Liver (tissue), 9 donors: ENCODE measurements around the gene MYMK. TPM values are rescaled to one million over a fixed set of nuclear protein-coding genes. Genes with fewer than 3 reads are reported as not detected.

Experiments used
- DNase-seq: peaks from one replicate; pipeline ENCODE4 v3.0.0-alpha.2; 2017; ENCODE audit warnings: low spot score
- H3K27ac ChIP-seq, 2 donors: one replicate each; pipeline ENCODE4 v1.7.0; 2013; ENCODE audit warnings: inconsistent platforms in 2 of 2, low read length in 2 of 2, control low read depth in 1 of 2, low read depth in 1 of 2, mild to moderate bottlenecking in 1 of 2
- H3K27me3 ChIP-seq, 4 donors: one replicate each; pipeline versions ENCODE4 v1.6.1 to v1.7.0; 2013; ENCODE audit warnings: low read length in 3 of 4, inconsistent platforms in 1 of 4, mild to moderate bottlenecking in 1 of 4, moderate library complexity in 1 of 4; ENCODE audit not compliant: control insufficient read depth in 4 of 4, insufficient read depth in 4 of 4
- H3K36me3 ChIP-seq, 4 donors: one replicate each; pipeline versions ENCODE4 v1.6.1 to v1.7.0; 2013; ENCODE audit warnings: low read length in 3 of 4, mild to moderate bottlenecking in 3 of 4, low read depth in 1 of 4, moderate library complexity in 1 of 4; ENCODE audit not compliant: control insufficient read depth in 4 of 4, insufficient read depth in 3 of 4
- H3K4me1 ChIP-seq, 4 donors: one replicate each; pipeline versions ENCODE4 v1.6.1 to v1.7.0; 2013; ENCODE audit warnings: low read length in 3 of 4, mild to moderate bottlenecking in 3 of 4, moderate library complexity in 1 of 4; ENCODE audit not compliant: control insufficient read depth in 4 of 4, insufficient read depth in 4 of 4
- H3K4me3 ChIP-seq, 3 donors: one replicate each; pipeline versions ENCODE4 v1.6.1 to v1.7.0; 2013; ENCODE audit warnings: low read length in 3 of 3, control low read depth in 1 of 3, low read depth in 1 of 3, mild to moderate bottlenecking in 1 of 3
- H3K9ac ChIP-seq, 2 donors: one replicate each; pipeline ENCODE4 v1.7.0; 2013; ENCODE audit warnings: low read length in 2 of 2, mild to moderate bottlenecking in 2 of 2, moderate library complexity in 2 of 2, control low read depth in 1 of 2, low read depth in 1 of 2
- H3K9me3 ChIP-seq, 4 donors: one replicate each; pipeline versions ENCODE4 v1.6.1 to v1.7.0; 2013; ENCODE audit warnings: low read length in 3 of 4; ENCODE audit not compliant: control insufficient read depth in 4 of 4
- ATF3 ChIP-seq: IDR thresholded peaks from 2 replicates; pipeline ENCODE4 v1.6.1; 2016; ENCODE audit warnings: antibody characterized with exemption
- EGR1 ChIP-seq, 2 donors: IDR thresholded peaks; 2 replicates each; pipeline ENCODE4 v1.6.1; 2016 to 2018; ENCODE audit warnings: antibody characterized with exemption in 2 of 2, low read depth in 2 of 2
- FOXA1 ChIP-seq: IDR thresholded peaks from 2 replicates; pipeline ENCODE4 v1.6.1; 2016; ENCODE audit warnings: antibody characterized with exemption
- HNF4A ChIP-seq, 2 donors: conservative IDR thresholded peaks; 2 replicates each; pipeline ENCODE4 v1.6.1; 2016; ENCODE audit warnings: antibody characterized with exemption in 2 of 2, mild to moderate bottlenecking in 2 of 2
- HNF4G ChIP-seq: IDR thresholded peaks from 2 replicates; pipeline ENCODE4 v1.6.1; 2016; ENCODE audit warnings: antibody characterized with exemption
- JUND ChIP-seq, 2 donors: IDR thresholded peaks; 2 replicates each; pipeline ENCODE4 v1.6.1; 2016; ENCODE audit warnings: antibody characterized with exemption in 2 of 2
- NR2F2 ChIP-seq: IDR thresholded peaks from 2 replicates; pipeline ENCODE4 v1.6.1; 2016; ENCODE audit warnings: antibody characterized with exemption
- RXRA ChIP-seq, 2 donors: IDR thresholded peaks; 2 replicates each; pipeline ENCODE4 v1.6.1; 2017 to 2018; ENCODE audit warnings: antibody characterized with exemption in 2 of 2, mild to moderate bottlenecking in 1 of 2
- SP1 ChIP-seq: IDR thresholded peaks from 2 replicates; pipeline ENCODE4 v1.6.1; 2018; ENCODE audit warnings: antibody characterized with exemption, mild to moderate bottlenecking
- TAF1 ChIP-seq: conservative IDR thresholded peaks from 2 replicates; pipeline ENCODE4 v1.6.1; 2016; ENCODE audit warnings: antibody characterized with exemption, mild to moderate bottlenecking
- ZBTB33 ChIP-seq: IDR thresholded peaks from 2 replicates; pipeline ENCODE4 v1.6.1; 2016; ENCODE audit warnings: antibody characterized with exemption
- WGBS: extraction: QIAGEN DNeasy Blood & Tissue Kit; methylation state at CpG from one replicate; pipeline ENCODE4 v1.1.7; 2013; 5-methylcytosine and 5-hydroxymethylcytosine counted together
- polyA plus RNA-seq, 2 donors: library from polyadenylated mRNA; stranded (reverse) in 1 of 2; unstranded in 1 of 2; fragments of 200-250 nt in 1 of 2; fragments of >200 nt in 1 of 2; fragmentation: Nextera tagmentation in 1 of 2; extraction: Ambion mirVana in 1 of 2; gene quantifications; one replicate each; pipeline versions ENCODE4 v1.2.1 to v1.2.3, GENCODE V29; 2013 to 2015
- total RNA-seq, 2 donors: library from RNA; depleted of rRNA; stranded (reverse); fragments of >200 nt; gene quantifications; one replicate each; pipeline ENCODE4 v1.2.3, GENCODE V29; 2014
- TF ChIP-seq, protein P1 (sequence below): IDR thresholded peaks from 2 replicates; pipeline ENCODE4 v1.6.1; 2016; ENCODE audit warnings: antibody characterized with exemption
- TF ChIP-seq, protein P2 (sequence below): fragments of 150-350 bp; IDR thresholded peaks from 2 replicates; pipeline ENCODE4 v1.5.1; 2017; ENCODE audit warnings: improper control_type of control experiment, low read depth, low read length; ENCODE audit not compliant: missing input control
- donor health status: healthy.
- donor health status: healthy.
- donor health status: healthy.
- donor health status: healthy.
- donor health status: healthy.

MYMK gene
- total and polyA plus RNA-seq, 4 donors: not detected

- TF ChIP-seq ZBTB33: no peak
- TF ChIP-seq NR2F2: no peak
- no peak for TF ChIP-seq RXRA (IDR thresholded peaks at IDR 0.05)
- TF ChIP-seq SP1: no peak
These were observed 33.2 kb downstream of the MYMK start (continued) for GRCh38 chr9:133491656-133491925.

GRCh38 chr9:133490865-133491655 is 33.7 kb downstream of the MYMK start:
- H3K9me3 ChIP-seq: no peaks in the 10 kb centered on the region
- H3K27ac ChIP-seq: no peak overlapping the region
- H3K9ac ChIP-seq: no peak overlapping the region
- peaks cover 0 to 3% (median 1%) of the 10 kb centered on the region in 4 donors for H3K4me1 ChIP-seq
- no peaks in the 10 kb centered on the region for H3K36me3 ChIP-seq
- H3K27me3 ChIP-seq: no peaks in the 10 kb centered on the region
- DNase-seq: no peak
- no peak overlapping the region for H3K4me3 ChIP-seq
- WGBS: 71% methylated on average over 12 of the region's 12 CpGs
- no peak for TF ChIP-seq EGR1 (IDR thresholded peaks at IDR 0.05; ENCODE audit: low read depth in 2 of 2)
- no peak for TF ChIP-seq HNF4A (conservative IDR thresholded peaks at IDR 0.05)
- no peak for TF ChIP-seq FOXA1
- no peak for TF ChIP-seq ATF3
- TF ChIP-seq, protein P1, sequence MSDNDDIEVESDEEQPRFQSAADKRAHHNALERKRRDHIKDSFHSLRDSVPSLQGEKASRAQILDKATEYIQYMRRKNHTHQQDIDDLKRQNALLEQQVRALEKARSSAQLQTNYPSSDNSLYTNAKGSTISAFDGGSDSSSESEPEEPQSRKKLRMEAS: no peak
- TF ChIP-seq ZBTB33: no peak
- TF ChIP-seq NR2F2: no peak
- TF ChIP-seq JUND (IDR thresholded peaks at IDR 0.05): no peak
- TF ChIP-seq RXRA (IDR thresholded peaks at IDR 0.05): no peak
- TF ChIP-seq TAF1: no peak
- TF ChIP-seq HNF4G: no peak

GRCh38 chr9:133490201-133490681 is 34.5 kb downstream of the MYMK start:
- Histone ChIP-seq H3K4me1 (peaks cover 0 to 6% (median 1%) of the 10 kb centered on the region in 4 donors), H3K9ac (no peak overlapping the region), H3K36me3 (no peaks in the 10 kb centered on the region), H3K9me3 (no peaks in the 10 kb centered on the region), H3K4me3 (no peak overlapping the region), H3K27ac (no peak overlapping the region), H3K27me3 (no peaks in the 10 kb centered on the region)
- TF ChIP-seq, protein P2, sequence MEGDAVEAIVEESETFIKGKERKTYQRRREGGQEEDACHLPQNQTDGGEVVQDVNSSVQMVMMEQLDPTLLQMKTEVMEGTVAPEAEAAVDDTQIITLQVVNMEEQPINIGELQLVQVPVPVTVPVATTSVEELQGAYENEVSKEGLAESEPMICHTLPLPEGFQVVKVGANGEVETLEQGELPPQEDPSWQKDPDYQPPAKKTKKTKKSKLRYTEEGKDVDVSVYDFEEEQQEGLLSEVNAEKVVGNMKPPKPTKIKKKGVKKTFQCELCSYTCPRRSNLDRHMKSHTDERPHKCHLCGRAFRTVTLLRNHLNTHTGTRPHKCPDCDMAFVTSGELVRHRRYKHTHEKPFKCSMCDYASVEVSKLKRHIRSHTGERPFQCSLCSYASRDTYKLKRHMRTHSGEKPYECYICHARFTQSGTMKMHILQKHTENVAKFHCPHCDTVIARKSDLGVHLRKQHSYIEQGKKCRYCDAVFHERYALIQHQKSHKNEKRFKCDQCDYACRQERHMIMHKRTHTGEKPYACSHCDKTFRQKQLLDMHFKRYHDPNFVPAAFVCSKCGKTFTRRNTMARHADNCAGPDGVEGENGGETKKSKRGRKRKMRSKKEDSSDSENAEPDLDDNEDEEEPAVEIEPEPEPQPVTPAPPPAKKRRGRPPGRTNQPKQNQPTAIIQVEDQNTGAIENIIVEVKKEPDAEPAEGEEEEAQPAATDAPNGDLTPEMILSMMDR: no peak
- DNase-seq: no peak
- WGBS: 70% methylated on average over 13 of the region's 13 CpGs
